HepG2 (cell line): ENCODE measurements around the gene KRT15. TPM values are rescaled to one million over a fixed set of nuclear protein-coding genes. Genes with fewer than 3 reads are reported as not detected.

Experiments used
- ATAC-seq: fragments of 200-7000 bp; cut with Tn5 transposase; 3 replicates; pipeline ENCODE4 v1.9.1; 2020; ENCODE audit warnings: mild to moderate bottlenecking, moderate library complexity
- BruUV-seq: library from RNA; stranded (reverse); fragments of 400-500 nt; replicated peaks from 2 replicates; lab custom pipeline; 2021; lab: Mats Ljungman, UMichigan
- CTCF ChIA-PET: fragments of 300-600 bp; formaldehyde crosslinking; extraction: SDS; loops from one replicate; lab custom pipeline; 2021; ENCODE audit warnings: low total read pairs, inconsistent platforms, low intra/inter-chr PET ratio; lab: Yijun Ruan, JAX
- POLR2A ChIA-PET: fragments of 350-600 bp; sonication (Branson Sonifier 250); formaldehyde crosslinking; loops from one replicate; lab custom pipeline; 2020; ENCODE audit warnings: antibody characterized with exemption, inconsistent platforms; lab: Yijun Ruan, JAX
- DNase-seq: peaks from one replicate; pipeline ENCODE4 v3.0.0-alpha.2; 2015; ENCODE audit warnings: low spot score
- FAIRE-seq: peaks from 3 replicates; lab custom pipeline; 2011; peaks lifted over from hg19 to GRCh38; lab: Jason Lieb, UNC
- H2AFZ ChIP-seq: one replicate; pipeline ENCODE4 v1.6.1; 2011; ENCODE audit warnings: low read length, inconsistent platforms
- H3K27ac ChIP-seq: fragments of 300-600 bp; 3 replicates; pipeline ENCODE4 v1.8.0; 2011; ENCODE audit warnings: mixed run types, mild to moderate bottlenecking, mixed read lengths, low read length, inconsistent platforms; ENCODE audit not compliant: insufficient read depth; ENCODE audit errors: extremely low read length
- H3K27me3 ChIP-seq, 2 experiments: fragments of 200-600 bp in 1 of 2; 2 replicates in 1 of 2; 3 replicates in 1 of 2; pipeline versions ENCODE4 v1.6.0 to v1.8.0; 2011; ENCODE audit warnings: low read length in 2 of 2, mild to moderate bottlenecking in 2 of 2, moderate library complexity in 2 of 2, inconsistent platforms in 1 of 2; ENCODE audit not compliant: insufficient read depth in 2 of 2, control insufficient read depth in 1 of 2
- H3K36me3 ChIP-seq, 2 experiments: fragments of 200-600 bp in 1 of 2; replicated peaks in 1 of 2; 2 replicates in 1 of 2; 3 replicates in 1 of 2; pipeline versions ENCODE4 v1.5.1 to v1.8.0; 2011; ENCODE audit warnings: low read length in 2 of 2, inconsistent platforms in 1 of 2; ENCODE audit not compliant: insufficient read depth in 2 of 2, control insufficient read depth in 1 of 2
- H3K4me1 ChIP-seq: 2 replicates; pipeline ENCODE4 v1.5.1; 2012; ENCODE audit warnings: low read length, inconsistent platforms; ENCODE audit not compliant: insufficient read depth
- H3K4me2 ChIP-seq: 2 replicates; pipeline ENCODE4 v1.6.0; 2011; ENCODE audit warnings: low read depth, low read length, inconsistent platforms
- H3K4me3 ChIP-seq, 3 experiments: fragments of 200-600 bp in 1 of 3; sonication (generic), shearing (Covaris generic) in 1 of 3; replicated peaks in 1 of 3; 2 replicates each; pipeline ENCODE4 v1.5.1; 2011 to 2016; ENCODE audit warnings: low read length in 3 of 3, inconsistent platforms in 2 of 3, low read depth in 2 of 3, mild to moderate bottlenecking in 2 of 3, control low read depth in 1 of 3, mixed read lengths in 1 of 3; ENCODE audit not compliant: insufficient read depth in 1 of 3
- H3K79me2 ChIP-seq: one replicate; pipeline ENCODE4 v1.6.1; 2011; ENCODE audit warnings: low read length, inconsistent platforms; ENCODE audit not compliant: insufficient read depth
- H3K9ac ChIP-seq: 2 replicates; pipeline ENCODE4 v1.6.0; 2011; ENCODE audit warnings: mild to moderate bottlenecking, low read depth, low read length, inconsistent platforms; ENCODE audit not compliant: insufficient read depth
- H3K9me3 ChIP-seq: 2 replicates; pipeline ENCODE4 v1.5.1; 2012; ENCODE audit warnings: mild to moderate bottlenecking, low read length
- H4K20me1 ChIP-seq: 2 replicates; pipeline ENCODE4 v1.6.0; 2011; ENCODE audit warnings: inconsistent platforms, mild to moderate bottlenecking, low read length, moderate library complexity; ENCODE audit not compliant: insufficient read depth
- FOXP1 ChIP-seq, 2 experiments: fragments of 450-650 bp in 1 of 2; IDR thresholded peaks; 2 replicates each; pipeline ENCODE4 v1.6.1; 2017 to 2018; ENCODE audit warnings: antibody characterized with exemption in 1 of 2
- MYNN ChIP-seq: sonication (generic); formaldehyde crosslinking; IDR thresholded peaks from 2 replicates; pipeline ENCODE4 v1.4.0; 2020; ENCODE audit warnings: mild to moderate bottlenecking, low read depth, missing genetic modification reagents
- MZF1 ChIP-seq: sonication (generic); formaldehyde crosslinking; IDR thresholded peaks from 2 replicates; pipeline ENCODE4 v1.8.1; 2023; ENCODE audit warnings: mild to moderate bottlenecking, missing genetic modification reagents, borderline replicate concordance
- NR2F1 ChIP-seq, 2 experiments: fragments of 450-650 bp in 1 of 2; formaldehyde crosslinking in 1 of 2; IDR thresholded peaks; 2 replicates each; pipeline versions ENCODE4 v1.5.0 to v1.6.1; 2016 to 2020; ENCODE audit warnings: mild to moderate bottlenecking in 1 of 2, missing compliant biosample characterization in 1 of 2, missing genetic modification reagents in 1 of 2, moderate library complexity in 1 of 2
- SIX1 ChIP-seq: sonication (generic); formaldehyde crosslinking; IDR thresholded peaks from 2 replicates; pipeline ENCODE4 v1.4.0; 2020; ENCODE audit warnings: missing genetic modification reagents, borderline replicate concordance
- ZBTB34 ChIP-seq: sonication (generic); formaldehyde crosslinking; IDR thresholded peaks from 2 replicates; pipeline ENCODE4 v1.8.0; 2022; ENCODE audit warnings: mild to moderate bottlenecking, missing genetic modification reagents
- ZNF674 ChIP-seq: sonication (generic); formaldehyde crosslinking; IDR thresholded peaks from 2 replicates; pipeline ENCODE4 v1.5.0; 2020; ENCODE audit warnings: low read depth, mild to moderate bottlenecking, missing genetic modification reagents
- ZNF713 ChIP-seq: sonication (generic); formaldehyde crosslinking; IDR thresholded peaks from 2 replicates; pipeline ENCODE4 v1.4.0; 2020; ENCODE audit warnings: mild to moderate bottlenecking, missing genetic modification reagents
- WGBS: methylation state at CpG from one replicate; pipeline ENCODE4 v1.1.6; 2017; ENCODE audit warnings: low lambda C conversion rate; 5-methylcytosine and 5-hydroxymethylcytosine counted together
- in situ Hi-C: cut with HindIII; loops from 2 replicates; pipeline ENCODE4 v1.10.0; 2017; ENCODE audit warnings: low pct_unique_long_range_greater_than_20kb; ENCODE audit not compliant: extremely low pct_ligation_motif_present
- intact Hi-C: fragments of 100-400 bp; cut with micrococcal nuclease; formaldehyde crosslinking; loops from one replicate; pipeline ENCODE4 v1.10.0; 2022; ENCODE audit not compliant: unreplicated experiment
- polyA plus RNA-seq, 8 experiments: library from polyadenylated mRNA; depleted of rRNA in 3 of 8; stranded (reverse) in 7 of 8; unstranded in 1 of 8; fragments of >200 nt; fragmentation: Illumina TruSeq in 4 of 8; extraction: Trizol in 4 of 8; gene quantifications; 2 replicates each; pipeline versions ENCODE4 v1.2.1 to v1.2.3, GENCODE V29; 2011 to 2016; ENCODE audit warnings: low read depth in 4 of 8, missing spikeins in 1 of 8, mixed read lengths in 1 of 8; ENCODE audit not compliant: insufficient read depth in 1 of 8
- total RNA-seq, 5 experiments: library from RNA; depleted of rRNA; stranded (reverse); fragments of >200 nt; fragmentation: Illumina TruSeq; extraction: Trizol; gene quantifications; 2 replicates each; pipeline ENCODE4 v1.2.3, GENCODE V29; 2016; ENCODE audit warnings: low read depth in 1 of 5

Gene KRT15
- total and polyA plus RNA-seq, 2 of the 13 experiments (the other 11 are each of a cell fraction or from before 2014, with no cell fraction given) = 0.46 to 0.63 TPM

GRCh38 chr17:41545829-41546410 is 27.2 kb upstream of the KRT15 start:
- TF ChIP-seq MYNN (CRISPR knock-in tag) = no peak
- no peak for TF ChIP-seq MZF1 (CRISPR knock-in tag)
- no peak for TF ChIP-seq ZNF674 (CRISPR knock-in tag)
- no peak for TF ChIP-seq ZBTB34 (CRISPR knock-in tag)
- no peak for TF ChIP-seq NR2F1 (CRISPR knock-in tag; IDR thresholded peaks at IDR 0.05)
- no peak for TF ChIP-seq SIX1 (CRISPR knock-in tag)
- TF ChIP-seq ZNF713 (CRISPR knock-in tag) = no peak
- no peak for TF ChIP-seq FOXP1 (IDR thresholded peaks at IDR 0.05)
- no peak for TF ChIP-seq FOXP1 (CRISPR knock-in tag; IDR thresholded peaks at IDR 0.05)
- CTCF ChIA-PET = no interaction called here
- peaks cover 57% of the 10 kb centered on the region for H3K4me1 ChIP-seq

More at GRCh38 chr17:41545829-41546410, 27.2 kb upstream of the KRT15 start:
- BruUV-seq = no TSS peak
- POLR2A ChIA-PET = no interaction called here
- Histone ChIP-seq H3K36me3 (no peaks in the 10 kb centered on the region), H3K9me3 (no peaks in the 10 kb centered on the region), H3K9ac (no peak overlapping the region), H3K79me2 (no peaks in the 10 kb centered on the region), H3K4me2 (no peak overlapping the region), H3K27me3 (peaks cover 2 to 12% of the 10 kb centered on the region in 2 experiments; a peak in 1 of 5 replicates), H3K4me3 (no peak overlapping the region), H2AFZ (no peak overlapping the region), H4K20me1 (no peaks in the 10 kb centered on the region), H3K27ac (no peak overlapping the region)
- 68% methylated on average over 10 of the region's 13 CpGs for WGBS
- ATAC-seq = no peak
- no peak for FAIRE-seq
- in situ Hi-C loops = loop anchor here (5.0 kb wide), 2 partner anchors 59 to 116 kb away; partner anchors contain the start of gene KRT36
- DNase-seq = no peak
- intact Hi-C loops = no loop called here
